Breast epithelium (tissue), 4 donors: ENCODE data around the gene ANKRD11. TPM values are rescaled to one million over a fixed set of nuclear protein-coding genes. Genes with fewer than 3 reads are reported as not detected.

Source experiments
- DNase-seq, 2 donors: peaks; one replicate each; pipeline ENCODE4 v3.0.0-alpha.2; 2019; ENCODE audit warnings: low spot score in 2 of 2
- H3K27ac ChIP-seq, 2 donors: fragments of 200-600 bp; sonication (generic) in 1 of 2; one replicate each; pipeline ENCODE4 v1.5.1; 2016 to 2019; ENCODE audit warnings: mild to moderate bottlenecking in 1 of 2
- H3K27me3 ChIP-seq, 2 donors: fragments of 200-600 bp; sonication (generic) in 1 of 2; one replicate each; pipeline versions ENCODE4 v1.5.1 to v1.6.0; 2017 to 2019; ENCODE audit warnings: control low read depth in 1 of 2, mild to moderate bottlenecking in 1 of 2
- H3K36me3 ChIP-seq: fragments of 200-600 bp; one replicate; pipeline ENCODE4 v1.5.1; 2019
- H3K4me1 ChIP-seq, 2 donors: fragments of 200-600 bp; sonication (generic); one replicate each; pipeline ENCODE4 v1.5.1; 2016 to 2019; ENCODE audit warnings: control low read depth in 1 of 2
- H3K4me3 ChIP-seq, 3 donors: fragments of 200-600 bp; sonication (generic); 1 replicate in 2 of 3; 2 replicates in 1 of 3; pipeline ENCODE4 v1.5.1; 2016 to 2019; ENCODE audit warnings: mild to moderate bottlenecking in 3 of 3, moderate library complexity in 2 of 3
- H3K9me3 ChIP-seq, 2 donors: fragments of 200-600 bp; sonication (generic) in 1 of 2; one replicate each; pipeline ENCODE4 v1.5.1; 2016 to 2019; ENCODE audit warnings: control low read depth in 1 of 2
- POLR2A ChIP-seq: fragments of 450-650 bp; IDR thresholded peaks from one replicate; pipeline ENCODE4 v1.6.1; 2016; ENCODE audit warnings: antibody characterized with exemption, mild to moderate bottlenecking, moderate library complexity
- POLR2AphosphoS5 ChIP-seq, 3 donors: sonication (generic); formaldehyde crosslinking; IDR thresholded peaks; one replicate each; pipeline ENCODE4 v1.6.1; 2017; ENCODE audit warnings: antibody characterized with exemption in 3 of 3
- intact Hi-C: fragments of 100-400 bp; cut with DNase I; formaldehyde crosslinking; loops from one replicate; pipeline ENCODE4 v1.15.1; 2023; ENCODE audit warnings: low total_unique reads
- total RNA-seq, 3 donors: library from RNA; depleted of rRNA; stranded (reverse); fragments of >200 nt; gene quantifications; one replicate each; pipeline ENCODE4 v1.1.0, GENCODE V29; 2016
- TF ChIP-seq, protein P1 (sequence below), 3 donors: fragments of 450-650 bp; IDR thresholded peaks; one replicate each; pipeline ENCODE4 v1.5.1; 2016 to 2017; ENCODE audit warnings: antibody characterized with exemption in 3 of 3, mild to moderate bottlenecking in 3 of 3, moderate library complexity in 3 of 3

Gene ANKRD11
- total RNA-seq, 3 donors from 2014 or later, result 64.0 to 79.0 (median 69.2) TPM

DNA sequence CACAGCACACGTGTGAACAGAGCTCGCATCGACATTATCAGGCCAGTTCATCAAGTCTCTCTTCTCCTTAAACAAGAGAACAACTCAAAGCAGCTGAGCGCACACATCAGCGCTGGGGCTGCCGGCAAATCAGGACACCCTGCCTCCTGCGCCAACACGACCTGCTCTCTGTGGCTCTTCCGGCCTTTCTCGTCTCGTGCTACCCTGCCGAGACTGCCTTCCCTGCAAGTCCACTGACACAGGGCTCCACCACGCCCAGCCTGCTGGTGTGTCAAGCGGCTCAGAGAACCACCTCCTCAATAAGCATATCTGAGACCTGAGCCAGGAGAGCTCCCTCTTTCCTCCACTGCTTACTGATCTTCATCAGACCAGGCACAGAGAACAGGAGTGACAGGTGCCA is 176.0 kb downstream of the ANKRD11 start:
- intact Hi-C loops, result no loop called here
- no peaks in the 10 kb centered on the region for H3K27me3 ChIP-seq
- peaks cover 0 to 8% of the 10 kb centered on the region in 2 donors for H3K4me1 ChIP-seq

DNA sequence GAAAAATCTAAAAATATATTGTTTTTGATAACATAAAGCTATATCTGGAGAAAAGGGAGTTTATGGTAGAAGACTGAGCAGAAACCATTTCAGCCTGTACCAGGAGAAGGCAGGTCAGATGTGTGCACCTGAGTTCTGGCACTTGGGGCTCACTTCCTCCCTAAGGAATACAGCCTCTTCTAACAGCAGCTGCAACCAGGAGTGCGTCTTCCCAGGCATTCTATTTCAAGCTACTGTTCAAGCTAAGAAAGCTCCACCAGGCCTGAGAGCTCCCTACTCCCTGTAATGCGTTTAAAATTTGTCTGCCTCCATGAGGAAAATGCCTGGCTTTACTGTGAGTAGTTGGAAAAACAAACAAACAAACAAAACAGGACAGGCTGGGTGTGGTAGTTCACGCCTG is 176.8 kb downstream of the ANKRD11 start:
- intact Hi-C loops, result no loop called here
- peaks cover 0 to 8% of the 10 kb centered on the region in 2 donors for H3K4me1 ChIP-seq
- no peak overlapping the region for H3K4me3 ChIP-seq
- H3K27ac ChIP-seq, result no peak overlapping the region
- H3K27me3 ChIP-seq, result no peaks in the 10 kb centered on the region
- DNase-seq, result no peak
- TF ChIP-seq POLR2A, result no peak
- TF ChIP-seq POLR2AphosphoS5 (IDR thresholded peaks at IDR 0.05), result no peak
- TF ChIP-seq, protein P1, sequence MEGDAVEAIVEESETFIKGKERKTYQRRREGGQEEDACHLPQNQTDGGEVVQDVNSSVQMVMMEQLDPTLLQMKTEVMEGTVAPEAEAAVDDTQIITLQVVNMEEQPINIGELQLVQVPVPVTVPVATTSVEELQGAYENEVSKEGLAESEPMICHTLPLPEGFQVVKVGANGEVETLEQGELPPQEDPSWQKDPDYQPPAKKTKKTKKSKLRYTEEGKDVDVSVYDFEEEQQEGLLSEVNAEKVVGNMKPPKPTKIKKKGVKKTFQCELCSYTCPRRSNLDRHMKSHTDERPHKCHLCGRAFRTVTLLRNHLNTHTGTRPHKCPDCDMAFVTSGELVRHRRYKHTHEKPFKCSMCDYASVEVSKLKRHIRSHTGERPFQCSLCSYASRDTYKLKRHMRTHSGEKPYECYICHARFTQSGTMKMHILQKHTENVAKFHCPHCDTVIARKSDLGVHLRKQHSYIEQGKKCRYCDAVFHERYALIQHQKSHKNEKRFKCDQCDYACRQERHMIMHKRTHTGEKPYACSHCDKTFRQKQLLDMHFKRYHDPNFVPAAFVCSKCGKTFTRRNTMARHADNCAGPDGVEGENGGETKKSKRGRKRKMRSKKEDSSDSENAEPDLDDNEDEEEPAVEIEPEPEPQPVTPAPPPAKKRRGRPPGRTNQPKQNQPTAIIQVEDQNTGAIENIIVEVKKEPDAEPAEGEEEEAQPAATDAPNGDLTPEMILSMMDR (IDR thresholded peaks at IDR 0.05), result no peak
- H3K36me3 ChIP-seq, result no peaks in the 10 kb centered on the region
- H3K9me3 ChIP-seq, result no peaks in the 10 kb centered on the region

More for the DNA sequence above, 176.0 kb downstream of the ANKRD11 start:
- DNase-seq, result no peak
- Histone ChIP-seq H3K9me3 (no peaks in the 10 kb centered on the region), H3K36me3 (no peaks in the 10 kb centered on the region), H3K27ac (peak overlapping the region in 1 of 2 donors; percentile 53), H3K4me3 (no peak overlapping the region)
- TF ChIP-seq, protein P1 (IDR thresholded peaks at IDR 0.05), result no peak
- TF ChIP-seq POLR2AphosphoS5 (IDR thresholded peaks at IDR 0.05) (no peak), POLR2A (no peak)

DNA sequence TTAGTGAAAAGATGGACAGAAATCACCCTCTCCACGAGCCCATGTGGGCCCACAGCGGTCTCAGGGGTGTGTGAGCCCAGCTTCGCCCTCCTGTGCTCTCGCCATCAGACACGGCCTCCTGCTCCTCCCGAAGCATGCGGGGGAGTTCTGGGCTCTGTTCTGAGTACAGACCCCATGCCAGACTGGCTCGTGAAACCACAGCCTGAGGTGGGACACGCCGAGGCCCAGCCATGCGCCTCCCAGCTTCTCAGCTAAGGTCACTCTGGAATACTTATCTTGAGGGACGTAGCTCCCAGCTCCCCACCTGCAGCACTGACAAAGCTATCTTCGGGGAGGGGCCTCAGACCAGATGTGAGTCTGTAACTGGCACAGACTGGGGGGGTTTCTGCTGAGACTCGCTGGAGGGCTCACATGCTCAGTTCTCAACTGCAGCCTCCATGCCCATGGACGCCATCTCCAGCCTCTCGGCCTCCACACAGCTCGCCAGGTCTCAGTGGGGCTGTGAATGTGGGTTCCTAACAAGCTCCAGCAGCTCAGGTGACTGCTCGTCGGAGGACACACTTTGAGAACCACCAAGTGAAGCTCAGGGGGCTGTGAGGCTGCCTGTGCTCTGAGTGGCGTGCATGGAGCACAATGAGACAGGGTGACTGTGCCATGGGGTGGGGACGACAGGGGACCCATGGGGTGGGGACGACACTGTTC is 177.6 kb downstream of the ANKRD11 start:
- no peak for DNase-seq
- Histone ChIP-seq H3K9me3 (no peaks in the 10 kb centered on the region), H3K4me1 (peaks cover 0 to 8% of the 10 kb centered on the region in 2 donors), H3K27ac (no peak overlapping the region), H3K27me3 (no peaks in the 10 kb centered on the region), H3K36me3 (no peaks in the 10 kb centered on the region), H3K4me3 (no peak overlapping the region)
- intact Hi-C loops, result no loop called here
- TF ChIP-seq POLR2A, result no peak
- TF ChIP-seq, protein P1 (IDR thresholded peaks at IDR 0.05), result no peak
- TF ChIP-seq POLR2AphosphoS5 (IDR thresholded peaks at IDR 0.05), result no peak

DNA sequence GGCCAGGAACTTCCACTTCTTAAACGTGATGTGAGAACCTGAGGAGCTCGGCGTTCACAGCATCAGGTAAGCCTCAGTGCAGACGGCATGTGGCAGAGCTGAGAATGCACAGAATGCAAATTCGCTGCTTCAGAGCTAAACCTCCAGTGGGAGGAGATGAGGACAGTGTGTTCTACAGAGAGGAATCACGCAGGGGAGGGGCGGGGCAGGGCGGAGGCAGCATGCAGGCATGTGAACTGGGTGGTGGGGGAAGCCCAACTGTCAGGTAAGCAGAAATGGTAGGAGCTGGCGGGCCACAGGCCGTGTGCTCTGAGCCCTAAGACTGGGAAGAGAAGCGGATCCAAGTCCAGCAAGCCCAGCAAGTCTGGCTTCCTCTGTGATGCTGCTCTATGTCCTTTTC is 178.2 kb downstream of the ANKRD11 start:
- TF ChIP-seq, protein P1 (IDR thresholded peaks at IDR 0.05), result no peak
- TF ChIP-seq POLR2A, result no peak
- no peak for TF ChIP-seq POLR2AphosphoS5 (IDR thresholded peaks at IDR 0.05)
- Histone ChIP-seq H3K27ac (no peak overlapping the region), H3K27me3 (no peaks in the 10 kb centered on the region), H3K36me3 (no peaks in the 10 kb centered on the region), H3K4me3 (no peak overlapping the region), H3K4me1 (peaks cover 0 to 8% of the 10 kb centered on the region in 2 donors), H3K9me3 (no peaks in the 10 kb centered on the region)
- DNase-seq, result no peak
- intact Hi-C loops, result no loop called here

DNA sequence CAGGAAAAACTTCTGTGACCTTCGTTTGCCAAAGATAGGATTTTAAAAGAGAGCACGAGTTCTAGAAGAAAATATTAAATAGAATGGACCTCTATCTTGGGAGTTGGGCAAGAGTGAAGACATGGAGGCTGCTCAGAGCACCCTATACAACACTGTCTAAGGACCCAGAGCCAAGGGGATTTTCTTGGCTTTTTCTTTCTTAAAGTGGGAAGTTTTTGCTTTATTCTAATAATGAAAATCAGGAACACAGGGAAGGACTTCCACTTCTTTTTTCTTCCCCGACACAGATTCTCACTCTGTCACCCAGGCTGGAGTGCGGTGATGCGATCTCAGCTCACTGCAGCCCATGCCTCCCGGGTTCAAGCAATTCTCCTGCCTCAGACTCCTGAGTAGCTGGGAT is 178.7 kb downstream of the ANKRD11 start:
- Histone ChIP-seq H3K4me1 (peaks cover 0 to 8% of the 10 kb centered on the region in 2 donors), H3K9me3 (no peaks in the 10 kb centered on the region), H3K4me3 (no peak overlapping the region), H3K36me3 (no peaks in the 10 kb centered on the region), H3K27me3 (no peaks in the 10 kb centered on the region), H3K27ac (no peak overlapping the region)
- no peak for DNase-seq
- no peak for TF ChIP-seq POLR2AphosphoS5 (IDR thresholded peaks at IDR 0.05)
- no peak for TF ChIP-seq POLR2A
- TF ChIP-seq, protein P1 (IDR thresholded peaks at IDR 0.05), result no peak
- intact Hi-C loops, result no loop called here
